ENCODE data around the gene KCNH1. TPM values are rescaled to one million over a fixed set of nuclear protein-coding genes. Genes with fewer than 3 reads are reported as not detected.

KCNH1 gene
- total RNA-seq, 4 donors from 2014 or later: 0.29 to 0.67 (median 0.38) TPM

GRCh38 chr1:211145944-211146343 is 12.0 kb upstream of the KCNH1 start:
- no peak for TF ChIP-seq CTCF (IDR thresholded peaks at IDR 0.05 in 4 of 5, conservative IDR thresholded peaks at IDR 0.05 in 1 of 5)
- TF ChIP-seq POLR2A (IDR thresholded peaks at IDR 0.05): no peak
- in situ Hi-C loops (cut with MboI; ENCODE audit: low sequenced_read_pairs in 4 of 4): loop anchor here in 3 of 4 donors (25.0 kb wide), 2 partner anchors 559 to 734 kb away; no protein-coding TSS in a partner anchor
- Histone ChIP-seq H3K27me3 (peaks cover 0 to 9% (median 0%) of the 10 kb centered on the region in 3 donors), H3K4me1 (no peaks in the 10 kb centered on the region), H3K27ac (no peak overlapping the region), H3K9me3 (no peaks in the 10 kb centered on the region), H3K36me3 (no peaks in the 10 kb centered on the region), H3K4me3 (no peak overlapping the region)
- no peak for DNase-seq
- no peak for ATAC-seq
- intact Hi-C loops (cut with DNase I; ENCODE audit: low total_unique reads): no loop called here

- Histone ChIP-seq H3K4me3 (no peak overlapping the region), H3K27me3 (peaks cover 12 to 44% (median 18%) of the 10 kb centered on the region in 3 donors), H3K36me3 (no peaks in the 10 kb centered on the region), H3K27ac (no peak overlapping the region), H3K9me3 (no peaks in the 10 kb centered on the region), H3K4me1 (peaks cover 0 to 9% of the 10 kb centered on the region in 2 donors)
- in situ Hi-C loops (cut with MboI; ENCODE audit: low sequenced_read_pairs in 4 of 4): loop anchor here (10.0 to 25.0 kb wide), 4 partner anchors 548 to 731 kb away; no protein-coding TSS in a partner anchor
- intact Hi-C loops (cut with DNase I; ENCODE audit: low total_unique reads): loop anchor here (1.0 kb wide), 1 partner anchor 728 kb away; no protein-coding TSS in a partner anchor
- ATAC-seq (peak; percentile 31 to 44), DNase-seq (no peak)
- TF ChIP-seq POLR2A (IDR thresholded peaks at IDR 0.05): no peak
- TF ChIP-seq CTCF (IDR thresholded peaks at IDR 0.05 in 4 of 5, conservative IDR thresholded peaks at IDR 0.05 in 1 of 5): peak in 3 of 5 experiments; percentile 12 to 45 (median 31)
These were observed 1.5 kb upstream of the KCNH1 start for GRCh38 chr1:211135342-211135950.

GRCh38 chr1:211133393-211133835 is 534 bp downstream of the KCNH1 start:
- peak in 1 of 2 donors; percentile 11 for DNase-seq
- in situ Hi-C loops (cut with MboI; ENCODE audit: low sequenced_read_pairs in 4 of 4): loop anchor here (10.0 to 25.0 kb wide), 4 partner anchors 546 to 729 kb away; no protein-coding TSS in a partner anchor
- intact Hi-C loops (cut with DNase I; ENCODE audit: low total_unique reads): loop anchor here (5.0 kb wide), 1 partner anchor 536 kb away; no protein-coding TSS in a partner anchor
- Histone ChIP-seq H3K27ac (no peak overlapping the region), H3K27me3 (peaks cover 12 to 43% (median 23%) of the 10 kb centered on the region in 3 donors), H3K4me3 (peak overlapping the region; percentile 40 to 56 (median 49)), H3K4me1 (peaks cover 0 to 9% of the 10 kb centered on the region in 2 donors), H3K9me3 (no peaks in the 10 kb centered on the region), H3K36me3 (no peaks in the 10 kb centered on the region)
- TF ChIP-seq CTCF (IDR thresholded peaks at IDR 0.05 in 4 of 5, conservative IDR thresholded peaks at IDR 0.05 in 1 of 5) (no peak), POLR2A (IDR thresholded peaks at IDR 0.05) (no peak)
- ATAC-seq: peak; percentile 11 to 15

- no peak for ATAC-seq
- in situ Hi-C loops (cut with MboI; ENCODE audit: low sequenced_read_pairs in 4 of 4): loop anchor here (10.0 to 25.0 kb wide), 4 partner anchors 546 to 728 kb away; no protein-coding TSS in a partner anchor
- no peak for DNase-seq
- H3K4me1 ChIP-seq: peaks cover 0 to 9% of the 10 kb centered on the region in 2 donors
- peaks cover 12 to 43% (median 23%) of the 10 kb centered on the region in 3 donors for H3K27me3 ChIP-seq
- intact Hi-C loops (cut with DNase I; ENCODE audit: low total_unique reads): loop anchor here (5.0 kb wide), 1 partner anchor 536 kb away; no protein-coding TSS in a partner anchor
- no peaks in the 10 kb centered on the region for H3K36me3 ChIP-seq
- no peak overlapping the region for H3K27ac ChIP-seq
- peak overlapping the region; percentile 40 to 56 (median 49) for H3K4me3 ChIP-seq
- TF ChIP-seq CTCF (IDR thresholded peaks at IDR 0.05 in 4 of 5, conservative IDR thresholded peaks at IDR 0.05 in 1 of 5): no peak
- no peak for TF ChIP-seq POLR2A (IDR thresholded peaks at IDR 0.05)
- no peaks in the 10 kb centered on the region for H3K9me3 ChIP-seq
These were observed 1.1 kb downstream of the KCNH1 start for GRCh38 chr1:211132721-211133392.
